Calu3 (cell line): ENCODE results near the gene MLLT1. TPM values are rescaled to one million over a fixed set of nuclear protein-coding genes. Genes with fewer than 3 reads are reported as not detected.

Source experiments
- BruUV-seq: library from RNA; stranded (reverse); fragments of 400-500 nt; replicated peaks from 2 replicates; lab custom pipeline; 2021; lab: Mats Ljungman, UMichigan
- CTCF ChIA-PET: fragments of 300-600 bp; sonication (Branson Sonifier 250); formaldehyde crosslinking; loops from one replicate; lab custom pipeline; 2022; ENCODE audit warnings: antibody characterized with exemption; lab: Charles Lee
- DNase-seq: peaks from one replicate; pipeline ENCODE4 v3.0.0; 2022
- H3K27ac Mint-ChIP-seq: one replicate; pipeline ENCODE4 v1.8.0; 2022; ENCODE audit warnings: mixed read lengths; ENCODE audit not compliant: unreplicated experiment
- H3K27me3 Mint-ChIP-seq: one replicate; pipeline ENCODE4 v1.8.0; 2022; ENCODE audit warnings: mixed read lengths; ENCODE audit not compliant: unreplicated experiment
- H3K36me3 Mint-ChIP-seq: one replicate; pipeline ENCODE4 v1.8.0; 2022; ENCODE audit warnings: mild to moderate bottlenecking, moderate library complexity, mixed read lengths; ENCODE audit not compliant: insufficient read depth, unreplicated experiment
- H3K4me1 Mint-ChIP-seq: one replicate; pipeline ENCODE4 v1.8.0; 2022; ENCODE audit warnings: mild to moderate bottlenecking, low read depth, mixed read lengths; ENCODE audit not compliant: unreplicated experiment
- H3K4me3 Mint-ChIP-seq: one replicate; pipeline ENCODE4 v1.8.0; 2022; ENCODE audit warnings: mild to moderate bottlenecking, low read depth, moderate library complexity, mixed read lengths; ENCODE audit not compliant: unreplicated experiment
- H3K9me3 Mint-ChIP-seq: one replicate; pipeline ENCODE4 v1.8.0; 2022; ENCODE audit warnings: low read depth, mixed read lengths; ENCODE audit not compliant: unreplicated experiment
- CTCF ChIP-seq: fragments of 200-600 bp; IDR thresholded peaks from one replicate; pipeline ENCODE4 v1.8.0; 2022; ENCODE audit warnings: antibody characterized with exemption; ENCODE audit not compliant: unreplicated experiment
- intact Hi-C: fragments of 100-400 bp; cut with micrococcal nuclease; formaldehyde crosslinking; loops from one replicate; pipeline ENCODE4 v1.10.0; 2022; ENCODE audit not compliant: unreplicated experiment
- total RNA-seq: library from RNA; stranded (reverse); gene quantifications from 2 replicates; pipeline ENCODE4 v1.2.3, GENCODE V29; 2022

The MLLT1 gene
- total RNA-seq, 1 experiment from 2014 or later, result 49.8 TPM

- CTCF ChIA-PET, result no interaction called here
- Mint-ChIP-seq H3K9me3 (no peaks in the 10 kb centered on the region), H3K27me3 (no peaks in the 10 kb centered on the region), H3K27ac (no peak overlapping the region), H3K36me3 (peaks cover 29% of the 10 kb centered on the region), H3K4me1 (no peaks in the 10 kb centered on the region), H3K4me3 (no peak overlapping the region)
- TF ChIP-seq CTCF, result no peak
- intact Hi-C loops, result no loop called here
- no TSS peak for BruUV-seq
- DNase-seq, result no peak
Observed at GRCh38 chr19:6226444-6227155, 53.2 kb downstream of the MLLT1 start.

- BruUV-seq, result no TSS peak
- Mint-ChIP-seq H3K27ac (no peak overlapping the region), H3K4me3 (no peak overlapping the region), H3K27me3 (no peaks in the 10 kb centered on the region), H3K36me3 (peaks cover 29% of the 10 kb centered on the region), H3K9me3 (no peaks in the 10 kb centered on the region), H3K4me1 (no peaks in the 10 kb centered on the region)
- DNase-seq, result no peak
- TF ChIP-seq CTCF, result no peak
- CTCF ChIA-PET, result no interaction called here
- intact Hi-C loops, result no loop called here
Observed at GRCh38 chr19:6226012-6226411, 53.8 kb downstream of the MLLT1 start.

- no peaks in the 10 kb centered on the region for H3K27me3 Mint-ChIP-seq
- DNase-seq, result no peak
- peaks cover 23% of the 10 kb centered on the region for H3K36me3 Mint-ChIP-seq
- no peaks in the 10 kb centered on the region for H3K9me3 Mint-ChIP-seq
- no peak for TF ChIP-seq CTCF
- CTCF ChIA-PET, result no interaction called here
- H3K27ac Mint-ChIP-seq, result no peak overlapping the region
- no TSS peak for BruUV-seq
- intact Hi-C loops, result no loop called here
- no peak overlapping the region for H3K4me3 Mint-ChIP-seq
- no peaks in the 10 kb centered on the region for H3K4me1 Mint-ChIP-seq
Observed at GRCh38 chr19:6225232-6225865, 54.4 kb downstream of the MLLT1 start.

- Mint-ChIP-seq H3K4me3 (no peak overlapping the region), H3K9me3 (no peaks in the 10 kb centered on the region), H3K36me3 (peaks cover 16% of the 10 kb centered on the region), H3K4me1 (no peaks in the 10 kb centered on the region), H3K27ac (no peak overlapping the region), H3K27me3 (no peaks in the 10 kb centered on the region)
- no TSS peak for BruUV-seq
- no peak for TF ChIP-seq CTCF
- intact Hi-C loops, result no loop called here
- CTCF ChIA-PET, result no interaction called here
- DNase-seq, result no peak
Observed at GRCh38 chr19:6224308-6224675, 55.5 kb downstream of the MLLT1 start.
